ENCODE measurements around the gene DCDC1.
"Not testable (repeated sequence)": the region's sequence is repeated elsewhere in the genome, so short reads cannot be mapped to it uniquely, and the experiment has no call there.

Gene DCDC1

DNA sequence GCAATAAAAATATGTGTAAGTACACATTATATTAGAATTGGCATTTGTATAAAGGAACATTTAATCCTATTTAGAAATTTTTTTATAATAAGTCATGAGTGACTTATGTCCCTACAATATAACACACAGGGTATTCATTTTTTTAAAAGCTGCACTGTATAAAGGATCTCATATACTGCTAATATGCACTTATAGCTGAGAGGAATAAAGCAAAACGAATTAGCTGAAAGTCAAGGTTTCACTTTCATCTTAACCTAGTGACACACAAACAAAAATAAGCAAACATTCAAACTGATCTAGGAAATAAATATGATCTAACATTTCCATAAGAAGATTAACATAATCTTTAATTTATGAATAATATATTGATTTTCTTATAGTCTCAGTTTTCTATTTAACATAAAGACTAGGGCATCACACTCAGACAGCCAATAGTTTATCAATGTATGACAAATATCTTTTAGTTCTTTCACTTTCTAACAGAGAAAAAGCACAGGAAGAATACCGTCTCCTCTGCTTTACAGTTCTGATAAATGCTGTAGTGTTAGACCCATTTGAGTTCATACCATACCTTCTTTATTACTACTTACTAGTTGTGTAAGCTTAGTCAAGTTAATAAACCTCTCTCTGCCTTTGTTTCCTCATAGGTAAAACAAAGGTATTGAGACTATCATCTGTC, 42.9 kb downstream of the DCDC1 start:
- H3K27me3 ChIP-seq (ENCODE audit: control insufficient read depth, insufficient read depth, low read length): no peaks in the 10 kb centered on the region
- H3K36me3 ChIP-seq (ENCODE audit: control insufficient read depth, insufficient read depth, low read length): no peaks in the 10 kb centered on the region
- no peaks in the 10 kb centered on the region for H3K9me3 ChIP-seq (ENCODE audit: control insufficient read depth, insufficient read depth, low read length)
- H3K4me1 ChIP-seq (ENCODE audit: control insufficient read depth, insufficient read depth, low read length): no peaks in the 10 kb centered on the region
- no peak overlapping the region for H3K9ac ChIP-seq (ENCODE audit: low read depth, low read length)
- no peak overlapping the region for H3K4me3 ChIP-seq (ENCODE audit: low read depth, low read length)

GRCh38 chr11:31325160-31325559, 44.4 kb downstream of the DCDC1 start:
- no peaks in the 10 kb centered on the region for H3K27me3 ChIP-seq (ENCODE audit: control insufficient read depth, insufficient read depth, low read length)
- H3K4me3 ChIP-seq (ENCODE audit: low read depth, low read length): no peak overlapping the region
- H3K36me3 ChIP-seq (ENCODE audit: control insufficient read depth, insufficient read depth, low read length): no peaks in the 10 kb centered on the region
- H3K4me1 ChIP-seq (ENCODE audit: control insufficient read depth, insufficient read depth, low read length): no peaks in the 10 kb centered on the region
- no peak overlapping the region for H3K9ac ChIP-seq (ENCODE audit: low read depth, low read length)
- H3K9me3 ChIP-seq (ENCODE audit: control insufficient read depth, insufficient read depth, low read length): no peaks in the 10 kb centered on the region

DNA sequence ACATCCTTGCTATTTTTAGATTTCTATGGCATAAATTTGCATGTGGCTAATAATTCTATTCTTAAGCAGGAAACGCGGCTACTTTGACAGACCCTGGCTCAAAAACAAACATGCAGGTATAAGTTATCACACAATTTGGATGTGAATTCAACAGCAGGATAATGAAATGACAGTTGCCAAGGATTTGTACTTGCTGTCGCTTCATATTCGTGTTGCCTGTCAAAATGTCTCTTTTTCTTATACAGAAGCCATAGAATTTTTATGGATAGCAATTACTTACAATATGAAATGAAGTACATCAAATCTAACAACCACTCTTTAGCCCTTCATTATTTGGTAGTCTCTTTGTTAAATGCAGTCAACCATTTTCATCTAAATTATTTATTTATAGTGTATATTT, 46.4 kb downstream of the DCDC1 start:
- H3K9ac ChIP-seq (ENCODE audit: low read depth, low read length): no peak overlapping the region
- H3K9me3 ChIP-seq (ENCODE audit: control insufficient read depth, insufficient read depth, low read length): no peaks in the 10 kb centered on the region
- H3K36me3 ChIP-seq (ENCODE audit: control insufficient read depth, insufficient read depth, low read length): no peaks in the 10 kb centered on the region
- H3K4me3 ChIP-seq (ENCODE audit: low read depth, low read length): no peak overlapping the region
- no peaks in the 10 kb centered on the region for H3K27me3 ChIP-seq (ENCODE audit: control insufficient read depth, insufficient read depth, low read length)
- H3K4me1 ChIP-seq (ENCODE audit: control insufficient read depth, insufficient read depth, low read length): no peaks in the 10 kb centered on the region

- H3K9ac ChIP-seq (ENCODE audit: low read depth, low read length); H3K36me3 ChIP-seq (ENCODE audit: control insufficient read depth, insufficient read depth, low read length); H3K4me1 ChIP-seq (ENCODE audit: control insufficient read depth, insufficient read depth, low read length); H3K27me3 ChIP-seq (ENCODE audit: control insufficient read depth, insufficient read depth, low read length); H3K9me3 ChIP-seq (ENCODE audit: control insufficient read depth, insufficient read depth, low read length): not testable (repeated sequence)
- H3K4me3 ChIP-seq (ENCODE audit: low read depth, low read length): peak overlapping the region; percentile 8
Measured at GRCh38 chr11:31321494-31321893, 48.0 kb downstream of the DCDC1 start.

GRCh38 chr11:31303644-31304180, 65.8 kb downstream of the DCDC1 start:
- Histone ChIP-seq H3K36me3 (ENCODE audit: control insufficient read depth, insufficient read depth, low read length) (no peaks in the 10 kb centered on the region), H3K4me1 (ENCODE audit: control insufficient read depth, insufficient read depth, low read length) (no peaks in the 10 kb centered on the region), H3K9ac (ENCODE audit: low read depth, low read length) (no peak overlapping the region), H3K9me3 (ENCODE audit: control insufficient read depth, insufficient read depth, low read length) (no peaks in the 10 kb centered on the region), H3K27me3 (ENCODE audit: control insufficient read depth, insufficient read depth, low read length) (no peaks in the 10 kb centered on the region), H3K4me3 (ENCODE audit: low read depth, low read length) (no peak overlapping the region)

DNA sequence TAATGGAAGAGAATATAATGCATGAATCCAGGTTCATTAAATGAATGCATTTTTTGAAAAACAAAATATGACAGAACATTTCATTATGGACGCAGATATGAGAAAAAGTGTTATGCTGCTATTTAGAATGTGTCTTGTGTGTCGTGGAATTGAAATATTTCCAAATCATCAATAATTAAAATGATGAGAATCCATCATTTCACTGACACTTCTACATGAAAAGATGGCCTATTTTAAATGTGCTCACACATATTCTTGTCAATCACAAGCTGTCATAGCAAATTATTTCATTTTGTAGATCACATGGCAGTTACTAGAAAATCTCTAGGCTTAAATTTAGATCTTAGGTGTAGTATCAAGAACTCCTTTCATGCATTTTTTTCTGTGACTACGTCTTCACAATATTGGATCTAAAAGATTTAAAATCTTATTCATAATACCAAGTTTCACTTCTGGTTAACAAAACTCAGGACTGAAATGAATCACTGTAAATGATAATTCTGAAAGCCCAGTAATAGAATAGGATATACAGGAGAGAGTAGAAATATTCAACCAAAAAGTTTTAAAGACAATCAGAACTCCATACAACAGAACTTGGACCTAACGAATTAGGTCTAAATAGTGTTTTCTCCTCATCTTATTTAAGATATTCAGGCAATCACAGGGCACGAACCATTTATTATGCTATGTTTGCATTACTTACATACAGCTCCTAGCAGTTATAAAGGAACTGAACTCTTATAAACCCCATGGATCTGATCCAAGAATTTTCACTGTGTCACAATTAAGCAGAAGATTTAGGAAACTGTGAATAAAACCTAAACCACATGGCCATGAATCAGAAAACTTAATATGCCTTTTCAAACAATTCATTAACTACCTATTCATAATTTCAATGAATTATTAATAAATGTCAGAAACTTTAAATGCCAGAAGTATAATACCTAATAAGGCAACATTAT, 67.7 kb downstream of the DCDC1 start:
- Histone ChIP-seq H3K4me3 (ENCODE audit: low read depth, low read length) (no peak overlapping the region), H3K4me1 (ENCODE audit: control insufficient read depth, insufficient read depth, low read length) (no peaks in the 10 kb centered on the region), H3K9me3 (ENCODE audit: control insufficient read depth, insufficient read depth, low read length) (no peaks in the 10 kb centered on the region), H3K36me3 (ENCODE audit: control insufficient read depth, insufficient read depth, low read length) (no peaks in the 10 kb centered on the region), H3K9ac (ENCODE audit: low read depth, low read length) (no peak overlapping the region), H3K27me3 (ENCODE audit: control insufficient read depth, insufficient read depth, low read length) (no peaks in the 10 kb centered on the region)

- no peak overlapping the region for H3K4me3 ChIP-seq (ENCODE audit: low read depth, low read length)
- no peaks in the 10 kb centered on the region for H3K9me3 ChIP-seq (ENCODE audit: control insufficient read depth, insufficient read depth, low read length)
- no peaks in the 10 kb centered on the region for H3K36me3 ChIP-seq (ENCODE audit: control insufficient read depth, insufficient read depth, low read length)
- H3K9ac ChIP-seq (ENCODE audit: low read depth, low read length): no peak overlapping the region
- no peaks in the 10 kb centered on the region for H3K27me3 ChIP-seq (ENCODE audit: control insufficient read depth, insufficient read depth, low read length)
- no peaks in the 10 kb centered on the region for H3K4me1 ChIP-seq (ENCODE audit: control insufficient read depth, insufficient read depth, low read length)
Measured at GRCh38 chr11:31295308-31295707, 74.2 kb downstream of the DCDC1 start.

GRCh38 chr11:31273527-31273926, 96.0 kb downstream of the DCDC1 start:
- H3K4me1 ChIP-seq (ENCODE audit: control insufficient read depth, insufficient read depth, low read length): not testable (repeated sequence)

GRCh38 chr11:31267720-31268119, 101.8 kb downstream of the DCDC1 start:
- Histone ChIP-seq H3K4me3 (ENCODE audit: low read depth, low read length) (no peak overlapping the region), H3K9me3 (ENCODE audit: control insufficient read depth, insufficient read depth, low read length) (no peaks in the 10 kb centered on the region), H3K4me1 (ENCODE audit: control insufficient read depth, insufficient read depth, low read length) (no peaks in the 10 kb centered on the region), H3K27me3 (ENCODE audit: control insufficient read depth, insufficient read depth, low read length) (no peaks in the 10 kb centered on the region), H3K9ac (ENCODE audit: low read depth, low read length) (no peak overlapping the region), H3K36me3 (ENCODE audit: control insufficient read depth, insufficient read depth, low read length) (no peaks in the 10 kb centered on the region)

More at GRCh38 chr11:31273527-31273926, 96.0 kb downstream of the DCDC1 start:
- H3K36me3 ChIP-seq (ENCODE audit: control insufficient read depth, insufficient read depth, low read length); H3K4me3 ChIP-seq (ENCODE audit: low read depth, low read length); H3K9ac ChIP-seq (ENCODE audit: low read depth, low read length); H3K9me3 ChIP-seq (ENCODE audit: control insufficient read depth, insufficient read depth, low read length); H3K27me3 ChIP-seq (ENCODE audit: control insufficient read depth, insufficient read depth, low read length): not testable (repeated sequence)

DNA sequence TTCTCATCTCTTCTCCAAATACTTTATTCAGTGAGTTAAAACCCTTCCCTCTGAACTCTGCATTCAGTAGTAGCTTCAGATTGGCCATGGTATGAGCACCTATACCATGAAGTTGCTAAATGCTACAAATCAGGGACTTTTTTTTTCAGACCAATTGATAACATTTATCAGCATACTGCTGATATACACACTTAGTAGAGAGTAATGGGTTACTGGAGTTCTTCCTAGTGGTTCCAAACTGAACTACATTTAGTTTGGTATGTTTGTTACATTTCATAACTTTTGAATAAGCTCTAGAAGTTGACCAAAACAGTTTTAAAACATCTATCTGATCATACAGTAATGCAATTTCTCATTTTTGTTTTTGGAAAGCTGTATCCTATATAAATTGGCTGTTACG, 104.7 kb downstream of the DCDC1 start:
- H3K4me1 ChIP-seq (ENCODE audit: control insufficient read depth, insufficient read depth, low read length): no peaks in the 10 kb centered on the region

GRCh38 chr11:31262761-31263160, 106.8 kb downstream of the DCDC1 start:
- no peak overlapping the region for H3K4me3 ChIP-seq (ENCODE audit: low read depth, low read length)
- no peaks in the 10 kb centered on the region for H3K4me1 ChIP-seq (ENCODE audit: control insufficient read depth, insufficient read depth, low read length)
- H3K36me3 ChIP-seq (ENCODE audit: control insufficient read depth, insufficient read depth, low read length): no peaks in the 10 kb centered on the region
- H3K27me3 ChIP-seq (ENCODE audit: control insufficient read depth, insufficient read depth, low read length): no peaks in the 10 kb centered on the region
- H3K9ac ChIP-seq (ENCODE audit: low read depth, low read length): no peak overlapping the region
- H3K9me3 ChIP-seq (ENCODE audit: control insufficient read depth, insufficient read depth, low read length): no peaks in the 10 kb centered on the region

More for the DNA sequence above, 104.7 kb downstream of the DCDC1 start:
- no peaks in the 10 kb centered on the region for H3K36me3 ChIP-seq (ENCODE audit: control insufficient read depth, insufficient read depth, low read length)
- H3K9ac ChIP-seq (ENCODE audit: low read depth, low read length): no peak overlapping the region
- H3K4me3 ChIP-seq (ENCODE audit: low read depth, low read length): no peak overlapping the region
- no peaks in the 10 kb centered on the region for H3K27me3 ChIP-seq (ENCODE audit: control insufficient read depth, insufficient read depth, low read length)
- H3K9me3 ChIP-seq (ENCODE audit: control insufficient read depth, insufficient read depth, low read length): no peaks in the 10 kb centered on the region

DNA sequence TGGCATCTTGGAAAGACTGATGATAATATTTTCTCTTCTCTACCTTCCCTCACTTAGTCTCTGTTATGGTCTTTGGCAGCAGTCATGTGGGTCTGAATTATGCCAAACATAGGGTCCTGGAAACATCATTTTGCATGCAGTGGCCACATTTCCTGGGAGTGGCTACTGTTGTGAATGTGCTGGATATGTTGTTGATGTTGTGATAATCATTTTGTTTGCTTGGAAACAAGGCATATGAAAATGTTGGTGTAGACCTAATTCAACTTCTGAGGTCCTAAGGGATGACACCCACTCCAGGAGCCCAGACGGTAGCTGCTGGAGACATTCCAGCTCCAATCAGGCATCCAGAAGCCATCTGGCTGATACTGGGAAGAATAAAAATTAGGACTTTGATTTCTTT, 109.7 kb downstream of the DCDC1 start:
- no peak overlapping the region for H3K4me3 ChIP-seq (ENCODE audit: low read depth, low read length)
- H3K36me3 ChIP-seq (ENCODE audit: control insufficient read depth, insufficient read depth, low read length): no peaks in the 10 kb centered on the region
- H3K9me3 ChIP-seq (ENCODE audit: control insufficient read depth, insufficient read depth, low read length): no peaks in the 10 kb centered on the region
- H3K9ac ChIP-seq (ENCODE audit: low read depth, low read length): no peak overlapping the region
- H3K4me1 ChIP-seq (ENCODE audit: control insufficient read depth, insufficient read depth, low read length): no peaks in the 10 kb centered on the region
- no peaks in the 10 kb centered on the region for H3K27me3 ChIP-seq (ENCODE audit: control insufficient read depth, insufficient read depth, low read length)
